Measurements from ENCODE around the gene TACSTD2.
"Not testable (repeated sequence)": the region's sequence is repeated elsewhere in the genome, so short reads cannot be mapped to it uniquely, and the experiment has no call there.

Gene TACSTD2

GRCh38 chr1:58539553-58539952 is 37.5 kb downstream of the TACSTD2 start:
- Histone ChIP-seq H3K9me2 (replicated peaks; ENCODE audit: control insufficient read depth, low read length) (no peaks in the 10 kb centered on the region), H3K4me1 (ENCODE audit: control insufficient read depth, low read length) (peaks cover 78% of the 10 kb centered on the region), H3K27me3 (ENCODE audit: control insufficient read depth, low read length) (no peaks in the 10 kb centered on the region), H3K4me2 (ENCODE audit: low read length) (no peak overlapping the region), H3K4me3 (ENCODE audit: low read length) (no peak overlapping the region), H3K27ac (ENCODE audit: low read depth, low read length) (no peak overlapping the region), H3F3A (ENCODE audit: control insufficient read depth, insufficient read depth) (no peaks in the 10 kb centered on the region; the same call in none of the 2 replicates), H3K36me3 (ENCODE audit: control insufficient read depth, low read length) (peaks cover 37% of the 10 kb centered on the region), H3K9me3 (ENCODE audit: control insufficient read depth, insufficient read depth, low read length) (no peaks in the 10 kb centered on the region), H3K79me2 (ENCODE audit: control insufficient read depth, low read length) (peaks cover 38% of the 10 kb centered on the region), H4K20me1 (ENCODE audit: control insufficient read depth, insufficient read depth, low read depth, low read length) (no peaks in the 10 kb centered on the region)
- TF ChIP-seq EZH2phosphoT487 (IDR thresholded peaks at IDR 0.05; ENCODE audit: borderline replicate concordance, low read length): no peak
- TF ChIP-seq, protein P1, sequence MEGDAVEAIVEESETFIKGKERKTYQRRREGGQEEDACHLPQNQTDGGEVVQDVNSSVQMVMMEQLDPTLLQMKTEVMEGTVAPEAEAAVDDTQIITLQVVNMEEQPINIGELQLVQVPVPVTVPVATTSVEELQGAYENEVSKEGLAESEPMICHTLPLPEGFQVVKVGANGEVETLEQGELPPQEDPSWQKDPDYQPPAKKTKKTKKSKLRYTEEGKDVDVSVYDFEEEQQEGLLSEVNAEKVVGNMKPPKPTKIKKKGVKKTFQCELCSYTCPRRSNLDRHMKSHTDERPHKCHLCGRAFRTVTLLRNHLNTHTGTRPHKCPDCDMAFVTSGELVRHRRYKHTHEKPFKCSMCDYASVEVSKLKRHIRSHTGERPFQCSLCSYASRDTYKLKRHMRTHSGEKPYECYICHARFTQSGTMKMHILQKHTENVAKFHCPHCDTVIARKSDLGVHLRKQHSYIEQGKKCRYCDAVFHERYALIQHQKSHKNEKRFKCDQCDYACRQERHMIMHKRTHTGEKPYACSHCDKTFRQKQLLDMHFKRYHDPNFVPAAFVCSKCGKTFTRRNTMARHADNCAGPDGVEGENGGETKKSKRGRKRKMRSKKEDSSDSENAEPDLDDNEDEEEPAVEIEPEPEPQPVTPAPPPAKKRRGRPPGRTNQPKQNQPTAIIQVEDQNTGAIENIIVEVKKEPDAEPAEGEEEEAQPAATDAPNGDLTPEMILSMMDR (IDR thresholded peaks at IDR 0.05; ENCODE audit: low read depth, low read length, poor library complexity, severe bottlenecking): no peak

DNA sequence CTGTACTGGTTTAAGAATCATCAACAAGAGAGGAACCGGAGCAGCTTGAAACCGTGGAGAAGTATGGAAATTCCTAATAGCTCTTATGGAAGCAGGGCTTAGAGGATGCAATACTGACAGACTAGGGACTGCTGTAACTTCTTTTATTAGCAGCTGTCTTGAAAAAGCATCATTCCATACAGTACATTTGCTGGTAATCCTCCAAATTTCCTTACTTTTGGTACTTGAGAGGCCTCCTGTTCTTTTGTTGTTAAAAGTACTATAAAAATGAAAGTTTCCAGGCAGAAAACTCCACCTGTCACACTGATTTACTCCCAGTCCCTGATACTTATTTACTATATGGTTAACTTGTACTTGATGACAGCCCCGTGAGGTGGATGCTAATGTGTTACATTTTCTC is 38.2 kb downstream of the TACSTD2 start:
- TF ChIP-seq, protein P1 (IDR thresholded peaks at IDR 0.05; ENCODE audit: low read depth, low read length, poor library complexity, severe bottlenecking): no peak
- no peak for TF ChIP-seq EZH2phosphoT487 (IDR thresholded peaks at IDR 0.05; ENCODE audit: borderline replicate concordance, low read length)
- Histone ChIP-seq H3K4me1 (ENCODE audit: control insufficient read depth, low read length) (peaks cover 78% of the 10 kb centered on the region), H3K9me3 (ENCODE audit: control insufficient read depth, insufficient read depth, low read length) (no peaks in the 10 kb centered on the region), H3K79me2 (ENCODE audit: control insufficient read depth, low read length) (peaks cover 33% of the 10 kb centered on the region), H3K36me3 (ENCODE audit: control insufficient read depth, low read length) (peaks cover 40% of the 10 kb centered on the region), H3K4me3 (ENCODE audit: low read length) (no peak overlapping the region), H3K4me2 (ENCODE audit: low read length) (no peak overlapping the region), H4K20me1 (ENCODE audit: control insufficient read depth, insufficient read depth, low read depth, low read length) (no peaks in the 10 kb centered on the region), H3K27ac (ENCODE audit: low read depth, low read length) (no peak overlapping the region), H3F3A (ENCODE audit: control insufficient read depth, insufficient read depth) (peaks cover 4% of the 10 kb centered on the region), H3K27me3 (ENCODE audit: control insufficient read depth, low read length) (no peaks in the 10 kb centered on the region), H3K9me2 (replicated peaks; ENCODE audit: control insufficient read depth, low read length) (no peaks in the 10 kb centered on the region)

DNA sequence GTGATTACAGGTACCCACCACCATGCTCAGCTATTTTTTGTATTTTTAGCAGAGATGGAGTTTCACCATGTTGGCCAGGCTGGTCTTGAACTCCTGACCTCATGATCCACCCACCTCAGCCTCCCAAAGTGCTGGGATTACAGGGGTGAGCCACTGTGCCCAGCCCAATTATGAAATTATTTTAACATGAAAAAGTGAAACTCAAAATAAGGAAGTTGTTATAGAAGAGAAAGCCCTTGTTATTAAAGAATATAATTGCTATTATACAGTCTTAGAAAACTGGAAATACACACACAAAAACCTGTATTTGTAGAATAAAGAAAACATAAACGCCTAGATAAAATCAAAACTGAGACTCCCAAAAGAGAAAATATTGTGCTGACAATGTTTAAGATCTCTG is 45.2 kb downstream of the TACSTD2 start:
- Histone ChIP-seq H3K36me3 (ENCODE audit: control insufficient read depth, low read length) (peaks cover 33% of the 10 kb centered on the region), H3K27ac (ENCODE audit: low read depth, low read length) (peak overlapping the region; percentile 95), H3K4me3 (ENCODE audit: low read length) (peak overlapping the region; percentile 50), H3F3A (ENCODE audit: control insufficient read depth, insufficient read depth) (peaks cover 32% of the 10 kb centered on the region), H3K4me1 (ENCODE audit: control insufficient read depth, low read length) (peaks cover 96% of the 10 kb centered on the region), H3K79me2 (ENCODE audit: control insufficient read depth, low read length) (peaks cover 16% of the 10 kb centered on the region; the same call in 1 of the 2 replicates), H3K4me2 (ENCODE audit: low read length) (peak overlapping the region; percentile 68)
- H3K9me3 ChIP-seq (ENCODE audit: control insufficient read depth, insufficient read depth, low read length); H3K27me3 ChIP-seq (ENCODE audit: control insufficient read depth, low read length); H4K20me1 ChIP-seq (ENCODE audit: control insufficient read depth, insufficient read depth, low read depth, low read length); H3K9me2 ChIP-seq (replicated peaks; ENCODE audit: control insufficient read depth, low read length): not testable (repeated sequence)

DNA sequence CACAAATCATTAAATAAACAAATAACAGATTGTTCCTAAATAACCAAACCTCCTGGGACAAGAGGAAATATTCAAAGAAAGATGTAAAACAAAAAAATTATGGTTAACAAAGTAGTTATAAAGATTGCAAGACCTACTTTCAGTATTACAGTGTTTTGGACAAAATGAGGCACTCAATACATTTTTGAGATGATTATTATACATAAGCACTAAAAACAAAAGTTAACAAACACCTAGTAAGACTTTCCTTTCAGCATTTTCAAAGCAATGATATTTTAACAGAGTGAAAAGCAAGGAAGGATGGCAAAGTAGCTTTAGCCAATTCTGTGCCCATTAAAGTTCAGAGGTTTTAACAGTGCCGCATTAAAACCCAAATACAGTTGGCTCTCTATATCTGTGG is 47.8 kb downstream of the TACSTD2 start:
- H3K36me3 ChIP-seq (ENCODE audit: control insufficient read depth, low read length): peaks cover 28% of the 10 kb centered on the region
- H4K20me1 ChIP-seq (ENCODE audit: control insufficient read depth, insufficient read depth, low read depth, low read length): no peaks in the 10 kb centered on the region
- H3K4me3 ChIP-seq (ENCODE audit: low read length): no peak overlapping the region
- no peaks in the 10 kb centered on the region for H3K9me2 ChIP-seq (replicated peaks; ENCODE audit: control insufficient read depth, low read length)
- no peaks in the 10 kb centered on the region for H3K9me3 ChIP-seq (ENCODE audit: control insufficient read depth, insufficient read depth, low read length)
- H3K4me2 ChIP-seq (ENCODE audit: low read length): peak overlapping the region; percentile 84
- peaks cover 96% of the 10 kb centered on the region for H3K4me1 ChIP-seq (ENCODE audit: control insufficient read depth, low read length)
- no peaks in the 10 kb centered on the region for H3K27me3 ChIP-seq (ENCODE audit: control insufficient read depth, low read length)
- TF ChIP-seq EZH2phosphoT487 (IDR thresholded peaks at IDR 0.05; ENCODE audit: borderline replicate concordance, low read length): no peak
- TF ChIP-seq, protein P1 (IDR thresholded peaks at IDR 0.05; ENCODE audit: low read depth, low read length, poor library complexity, severe bottlenecking): no peak
- peaks cover 2% of the 10 kb centered on the region; the same call in 1 of the 2 replicates for H3K79me2 ChIP-seq (ENCODE audit: control insufficient read depth, low read length)
- H3F3A ChIP-seq (ENCODE audit: control insufficient read depth, insufficient read depth): peaks cover 44% of the 10 kb centered on the region
- peak overlapping the region; percentile 98 for H3K27ac ChIP-seq (ENCODE audit: low read depth, low read length)
